ENCODE data around the gene PDRG1.

Gene PDRG1

DNA sequence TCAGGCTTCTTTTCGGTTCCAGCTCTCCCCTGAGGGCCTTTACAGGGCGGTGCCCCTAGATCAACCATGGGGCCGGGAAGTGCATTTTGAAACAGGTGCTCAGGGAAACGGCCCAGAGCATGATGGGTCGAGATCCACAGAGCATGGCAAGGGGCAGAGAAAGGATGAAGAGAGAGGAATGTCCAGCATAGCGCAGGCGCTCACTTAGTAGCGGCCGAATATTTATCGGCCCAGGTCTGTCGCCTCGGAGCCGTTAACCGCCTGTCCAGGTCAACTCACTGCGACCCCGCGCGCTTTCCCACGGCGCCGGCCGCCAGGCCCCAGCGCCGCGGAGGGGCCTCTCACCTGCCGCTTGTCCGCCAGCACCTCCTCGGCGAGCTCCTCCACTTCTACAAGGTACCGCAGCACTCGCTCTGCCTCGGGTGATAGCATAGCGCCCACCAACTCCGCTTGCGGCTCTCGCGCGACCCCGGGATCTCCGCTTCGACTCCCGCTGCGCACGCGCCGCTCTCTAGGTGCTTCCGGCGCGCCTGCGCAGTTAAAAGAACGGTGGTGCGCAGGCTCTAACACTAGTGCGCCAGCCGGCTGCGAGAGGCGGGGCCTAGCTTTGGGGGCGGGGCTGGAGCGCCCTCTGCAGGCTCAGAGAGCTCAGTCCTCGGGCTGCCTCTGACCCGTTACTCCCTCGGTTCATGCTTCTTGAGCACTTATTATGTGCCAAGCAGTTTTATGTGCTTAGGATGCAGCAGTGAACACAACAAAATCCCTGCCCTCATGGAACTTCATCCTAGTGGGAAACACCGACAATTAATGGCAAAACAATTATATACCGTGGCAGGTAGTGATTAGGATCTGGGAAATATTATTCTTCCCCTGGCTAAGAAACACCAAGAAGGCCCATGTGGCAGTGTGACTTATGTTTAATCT, at the start of gene PDRG1:
Gene PDRG1 (minus strand): TSS at position 517 of the 924 bp plus-strand sequence. CDS start 85 bp downstream, at position 432.
- peak; percentile 91 to 99 for DNase-seq

- no peak for DNase-seq
Observed at GRCh38 chr20:31998246-31998645, 46.4 kb upstream of the PDRG1 start.

GRCh38 chr20:31996996-31997395, 45.1 kb upstream of the PDRG1 start:
- DNase-seq, result no peak

- DNase-seq, result no peak
Observed at GRCh38 chr20:31992086-31992485, 40.2 kb upstream of the PDRG1 start.

GRCh38 chr20:31991339-31991705, 39.5 kb upstream of the PDRG1 start:
- no peak for DNase-seq

DNA sequence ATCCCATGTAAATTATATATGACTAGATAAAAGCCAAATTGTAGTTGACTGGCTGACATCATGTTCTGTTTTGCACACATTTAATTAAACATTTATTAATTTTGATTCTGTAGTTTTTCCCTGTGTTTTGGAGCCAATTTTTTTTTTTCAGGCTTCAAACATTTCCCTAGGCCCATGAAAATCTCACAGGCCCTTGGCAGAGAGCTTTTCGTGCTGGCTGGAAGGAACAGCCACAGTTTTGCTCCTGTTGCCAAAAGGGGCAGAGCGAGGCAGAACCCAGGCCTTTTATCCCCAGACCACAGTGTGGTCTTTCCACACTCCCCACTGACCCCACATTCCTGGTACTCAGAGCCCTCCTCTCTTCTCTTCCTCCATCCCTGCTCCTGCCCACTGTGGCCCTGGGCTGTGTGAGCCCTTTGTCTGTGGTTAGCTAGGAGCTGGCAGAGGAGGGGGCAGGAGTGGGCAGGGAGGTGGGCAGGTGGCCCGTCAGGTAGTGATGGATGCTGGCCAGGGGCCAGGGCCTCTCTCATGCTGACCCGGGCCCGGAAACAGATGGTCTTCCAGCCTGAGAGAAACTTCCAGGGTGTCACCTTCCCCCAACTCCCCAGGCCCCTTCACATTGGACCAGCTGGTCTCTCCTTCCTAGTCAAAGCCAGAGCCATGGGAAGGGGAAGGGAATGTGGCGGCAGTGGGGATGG, 38.9 kb upstream of the PDRG1 start:
- no peak for DNase-seq

- DNase-seq, result no peak
Observed at GRCh38 chr20:31989030-31989645, 37.3 kb upstream of the PDRG1 start.

GRCh38 chr20:31988430-31989015, 36.7 kb upstream of the PDRG1 start:
- no peak for DNase-seq

GRCh38 chr20:31987744-31988143, 35.9 kb upstream of the PDRG1 start:
- DNase-seq, result no peak

GRCh38 chr20:31984981-31985471, 33.2 kb upstream of the PDRG1 start:
- no peak for DNase-seq

GRCh38 chr20:31981784-31982183, 29.9 kb upstream of the PDRG1 start:
- DNase-seq, result no peak

- DNase-seq, result no peak
Observed at GRCh38 chr20:31979713-31980426, 28.0 kb upstream of the PDRG1 start.

DNA sequence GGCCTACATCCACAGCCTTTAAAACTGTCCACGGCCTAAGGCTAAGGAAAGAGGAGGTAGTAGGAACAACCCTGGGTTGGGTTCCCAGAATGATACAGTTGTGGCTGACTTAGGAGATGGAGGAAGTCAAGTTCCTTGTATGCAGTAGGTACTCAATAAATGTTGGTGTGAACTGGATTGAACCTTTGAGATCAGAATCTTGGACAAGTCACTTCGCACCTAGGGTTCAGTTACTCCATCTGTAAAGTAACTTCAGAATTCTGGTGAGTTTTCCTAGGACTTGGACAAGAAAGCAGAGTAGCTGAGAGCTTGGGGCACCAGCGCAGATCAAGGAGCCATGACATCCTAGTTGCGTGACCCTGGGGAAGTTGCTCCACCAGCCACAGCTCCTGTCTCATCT, 25.2 kb upstream of the PDRG1 start:
- no peak for DNase-seq

GRCh38 chr20:31975874-31976273, 24.0 kb upstream of the PDRG1 start:
- DNase-seq, result no peak

DNA sequence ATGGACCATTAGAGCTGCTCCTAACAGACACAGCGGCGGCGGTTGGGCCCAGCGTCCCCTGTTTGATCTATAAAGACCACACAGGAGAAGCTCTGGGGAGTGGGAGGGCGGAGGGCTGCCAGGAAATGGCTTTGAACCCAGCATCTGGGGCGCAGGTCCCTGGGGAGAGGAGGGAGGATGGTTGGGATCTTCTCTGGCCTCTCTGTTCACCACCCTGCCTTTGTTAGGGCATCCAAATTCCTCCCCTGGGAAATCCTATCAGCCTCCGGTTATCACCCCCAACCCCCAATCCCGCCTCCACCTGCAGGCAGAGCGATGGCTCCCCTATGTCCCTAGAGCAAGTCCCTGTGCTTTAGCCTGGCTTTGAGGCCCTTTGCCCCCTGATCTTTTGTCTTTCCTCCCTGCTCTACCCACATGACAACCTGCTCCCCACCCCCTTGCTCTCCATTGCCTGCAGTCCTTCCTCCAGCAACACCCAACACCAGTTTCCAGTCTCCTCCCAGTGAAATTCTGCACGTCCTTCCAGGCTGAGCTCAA, 23.2 kb upstream of the PDRG1 start:
- peak; percentile 77 to 93 for DNase-seq

DNA sequence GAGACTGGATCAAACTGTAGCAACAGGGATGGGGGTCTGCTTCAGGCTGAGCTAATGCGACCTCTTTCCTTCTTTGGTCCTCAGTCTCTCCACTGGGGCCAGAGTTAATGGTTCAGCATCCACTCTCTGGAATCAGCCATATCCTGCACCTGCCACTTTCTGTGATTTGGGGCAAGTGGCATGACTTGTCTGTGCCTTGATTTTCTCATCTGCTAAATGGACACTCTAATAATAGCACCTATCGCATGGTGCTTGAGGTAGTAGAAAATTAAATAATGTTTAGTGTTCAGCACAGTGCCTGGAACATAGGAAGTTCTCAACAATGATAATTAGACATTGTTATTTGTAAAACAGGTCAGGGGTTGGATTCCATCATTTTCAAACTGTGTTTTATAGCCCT, 22.4 kb upstream of the PDRG1 start:
- DNase-seq, result no peak

DNA sequence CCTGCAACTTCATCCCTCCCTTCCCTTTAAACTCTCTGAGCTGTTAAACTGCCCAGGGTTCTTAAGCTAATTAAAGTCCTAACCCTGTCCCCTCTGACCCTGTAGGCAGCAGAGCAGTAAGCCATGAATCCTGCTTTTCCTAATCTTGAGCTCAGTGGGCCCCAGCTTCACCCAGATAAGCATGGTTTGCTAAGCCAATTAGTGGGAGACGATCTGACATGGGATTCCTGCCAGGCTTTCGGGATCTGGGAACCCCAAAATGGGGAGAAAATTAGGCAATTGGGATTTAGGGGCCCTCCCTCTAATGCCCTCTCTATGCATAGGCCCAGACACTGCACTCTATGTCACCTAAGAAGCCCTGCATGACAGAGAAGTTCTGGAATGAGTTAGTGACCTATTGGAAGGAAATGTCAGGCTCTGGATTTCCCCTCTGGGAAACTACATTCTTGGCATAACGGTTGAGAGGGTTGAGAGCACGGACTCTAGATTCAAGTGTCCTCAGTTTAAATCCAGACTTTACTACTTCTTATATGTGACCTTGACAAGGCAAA, 20.7 kb upstream of the PDRG1 start:
- no peak for DNase-seq

GRCh38 chr20:31969991-31970390, 18.1 kb upstream of the PDRG1 start:
- peak in 1 of 2 experiments; percentile 18 for DNase-seq

DNA sequence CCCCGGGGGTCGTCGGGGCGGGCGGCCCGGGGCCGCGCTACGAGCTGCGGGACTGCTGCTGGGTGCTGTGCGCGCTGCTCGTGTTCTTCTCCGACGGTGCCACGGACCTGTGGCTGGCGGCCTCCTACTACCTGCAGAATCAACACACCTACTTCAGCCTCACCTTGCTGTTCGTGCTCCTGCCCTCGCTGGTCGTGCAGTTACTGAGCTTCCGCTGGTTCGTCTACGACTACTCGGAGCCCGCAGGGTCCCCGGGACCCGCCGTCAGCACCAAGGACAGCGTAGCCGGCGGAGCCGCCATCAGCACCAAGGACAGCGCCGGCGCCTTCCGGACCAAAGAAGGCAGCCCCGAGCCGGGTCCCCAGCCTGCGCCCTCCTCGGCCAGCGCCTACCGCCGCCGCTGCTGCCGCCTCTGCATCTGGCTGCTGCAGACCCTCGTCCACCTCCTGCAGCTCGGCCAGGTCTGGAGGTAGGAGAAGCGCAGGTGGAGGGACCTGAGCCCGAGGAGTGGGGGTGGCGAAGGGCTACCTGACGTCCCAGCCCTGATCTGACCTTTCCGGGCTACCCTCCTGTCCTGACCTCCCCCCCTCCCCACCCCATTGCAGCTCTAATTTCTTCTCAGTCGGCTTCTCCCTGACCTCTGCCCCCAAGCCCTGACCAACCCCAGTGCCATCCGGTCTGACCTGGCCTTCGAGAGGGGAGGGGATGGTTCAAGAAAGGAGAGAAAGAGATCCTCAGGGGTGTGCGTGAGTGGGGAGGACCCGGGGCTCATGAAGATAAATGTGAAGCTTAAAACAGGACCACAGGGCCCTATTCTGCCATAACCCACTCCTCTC, 16.7 kb upstream of the PDRG1 start:
- DNase-seq, result peak; percentile 13 to 76

DNA sequence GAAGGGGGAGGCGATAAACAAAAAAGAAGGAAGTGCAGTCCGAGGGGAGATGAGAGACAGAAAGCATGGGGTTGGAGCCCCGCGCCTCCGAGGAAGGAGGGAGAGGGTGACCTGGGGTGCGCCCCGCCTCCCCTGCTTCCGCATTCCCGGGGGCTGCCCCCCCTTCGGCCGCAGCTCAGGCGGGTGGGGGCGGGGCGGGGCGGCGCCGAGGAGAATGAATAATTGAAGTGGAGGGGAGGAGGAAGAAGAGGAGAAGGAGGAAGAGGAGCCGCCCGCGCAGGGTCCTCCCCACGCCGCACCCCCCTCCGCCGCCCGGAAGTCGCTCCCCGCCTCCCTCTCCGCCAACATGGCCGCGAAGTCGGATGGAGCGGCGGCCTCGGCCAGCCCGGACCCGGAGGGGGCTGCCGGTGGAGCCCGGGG, 16.0 kb upstream of the PDRG1 start, which contains the start of gene XKR7:
Gene XKR7 (plus strand): TSS at position 322 of the 420 bp plus-strand sequence. CDS start 25 bp downstream, at position 347.
- DNase-seq, result peak; percentile 15 to 84

Data from NCI-H526 (cell line).